Activated CD4-positive, alpha-beta T cell treated with anti-CD3 and anti-CD28 coated beads, Interleukin-2, amount 10 ng/mL, durations not matched to agents 24 days and 14 days (primary cell): Measurements from ENCODE around the gene U2AF1. TPM values are rescaled to one million over a fixed set of nuclear protein-coding genes. Genes with fewer than 3 reads are reported as not detected.
"Not testable (repeated sequence)": the region's sequence is repeated elsewhere in the genome, so short reads cannot be mapped to it uniquely, and the experiment has no call there.

Experiments
- DNase-seq: peaks from one replicate; pipeline ENCODE4 v3.0.0; 2022
- H3K27ac Mint-ChIP-seq: one replicate; pipeline ENCODE4 v1.8.0; 2022; ENCODE audit warnings: mild to moderate bottlenecking, mixed read lengths
- H3K27me3 Mint-ChIP-seq: one replicate; pipeline ENCODE4 v1.8.0; 2022; ENCODE audit warnings: mixed read lengths
- H3K36me3 Mint-ChIP-seq: one replicate; pipeline ENCODE4 v1.8.0; 2022; ENCODE audit warnings: low read depth, mild to moderate bottlenecking, mixed read lengths
- H3K4me1 Mint-ChIP-seq: one replicate; pipeline ENCODE4 v1.8.0; 2021; ENCODE audit warnings: mixed read lengths
- H3K4me3 Mint-ChIP-seq: one replicate; pipeline ENCODE4 v1.8.0; 2022; ENCODE audit warnings: mild to moderate bottlenecking, moderate library complexity, mixed read lengths
- H3K9me3 Mint-ChIP-seq: one replicate; pipeline ENCODE4 v1.8.0; 2021; ENCODE audit warnings: mixed read lengths
- intact Hi-C: fragments of 100-400 bp; cut with micrococcal nuclease; formaldehyde crosslinking; loops from one replicate; pipeline ENCODE4 v1.15.1; 2023
- total RNA-seq: library from RNA; stranded (reverse); gene quantifications from 2 replicates; pipeline ENCODE4 v1.2.3, GENCODE V29; 2022

The U2AF1 gene
- total RNA-seq, 1 donor from 2014 or later = 7.2 TPM

DNA sequence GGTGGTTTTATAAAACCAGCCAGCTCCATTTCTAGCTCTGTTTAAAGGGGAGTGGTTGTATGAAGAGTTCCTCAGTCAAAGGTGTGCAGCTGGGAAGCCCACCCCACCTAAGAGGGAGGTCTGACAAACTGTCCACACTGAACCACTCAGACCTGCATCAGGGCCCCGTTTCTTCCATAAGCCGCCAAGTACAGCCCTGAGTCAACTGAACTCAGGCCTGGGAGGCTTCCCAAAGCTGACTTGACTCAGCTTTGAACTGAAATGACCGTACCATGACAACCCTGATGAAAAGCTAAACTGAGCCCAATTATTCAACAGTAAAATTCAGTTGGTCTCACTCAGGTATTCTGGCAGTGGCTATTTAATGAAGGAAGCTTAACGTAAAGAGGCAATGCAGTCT, 5.1 kb downstream of the U2AF1 start:
- H3K4me1 Mint-ChIP-seq = not testable (repeated sequence)

DNA sequence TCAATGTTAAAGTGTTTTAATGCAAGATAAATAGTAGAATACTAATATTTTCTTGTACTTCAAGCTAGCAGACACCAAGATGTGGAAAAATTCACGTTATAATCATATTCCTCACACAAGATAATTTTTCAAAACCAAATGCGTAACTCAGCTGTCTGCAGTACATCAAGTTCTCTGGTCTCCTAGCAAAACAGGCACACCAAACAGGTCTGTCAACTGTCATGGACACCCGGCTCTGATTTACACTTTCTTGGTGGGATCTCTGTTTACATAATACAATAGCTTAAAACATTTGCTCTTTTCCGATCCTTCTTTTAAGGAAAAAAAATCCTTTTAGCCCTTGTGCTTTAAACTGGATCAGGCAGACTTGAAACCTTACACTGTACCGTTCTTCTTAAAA, 5.7 kb downstream of the U2AF1 start:
- H3K27ac Mint-ChIP-seq, H3K4me3 Mint-ChIP-seq, H3K27me3 Mint-ChIP-seq, H3K4me1 Mint-ChIP-seq, H3K36me3 Mint-ChIP-seq, H3K9me3 Mint-ChIP-seq, DNase-seq, intact Hi-C loops: not testable (repeated sequence)

More for the DNA sequence above, 5.1 kb downstream of the U2AF1 start:
- H3K9me3 Mint-ChIP-seq, H3K36me3 Mint-ChIP-seq, H3K27ac Mint-ChIP-seq, H3K4me3 Mint-ChIP-seq, DNase-seq, intact Hi-C loops, H3K27me3 Mint-ChIP-seq: not testable (repeated sequence)

DNA sequence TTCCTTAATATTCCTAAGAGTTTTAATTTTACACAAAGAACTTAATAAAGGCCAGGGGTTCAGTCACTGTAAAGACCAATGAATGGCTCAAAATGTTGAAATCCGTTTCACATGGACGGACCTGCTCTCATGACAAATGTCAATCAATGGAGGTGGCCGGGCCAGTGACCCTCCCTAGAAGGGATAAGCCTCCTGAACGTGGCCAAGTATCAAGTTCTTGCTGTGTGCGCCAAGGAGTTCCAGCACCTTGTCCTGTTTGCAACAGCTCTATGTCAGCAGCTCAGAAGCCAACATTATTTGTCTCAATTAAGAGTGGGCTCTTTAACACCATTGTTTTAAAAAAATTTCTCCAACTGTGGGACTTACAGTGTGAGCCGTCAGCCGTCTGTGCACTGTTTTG, 6.4 kb downstream of the U2AF1 start:
- H3K4me3 Mint-ChIP-seq, DNase-seq, H3K9me3 Mint-ChIP-seq, H3K4me1 Mint-ChIP-seq, H3K36me3 Mint-ChIP-seq, H3K27me3 Mint-ChIP-seq, H3K27ac Mint-ChIP-seq, intact Hi-C loops: not testable (repeated sequence)

DNA sequence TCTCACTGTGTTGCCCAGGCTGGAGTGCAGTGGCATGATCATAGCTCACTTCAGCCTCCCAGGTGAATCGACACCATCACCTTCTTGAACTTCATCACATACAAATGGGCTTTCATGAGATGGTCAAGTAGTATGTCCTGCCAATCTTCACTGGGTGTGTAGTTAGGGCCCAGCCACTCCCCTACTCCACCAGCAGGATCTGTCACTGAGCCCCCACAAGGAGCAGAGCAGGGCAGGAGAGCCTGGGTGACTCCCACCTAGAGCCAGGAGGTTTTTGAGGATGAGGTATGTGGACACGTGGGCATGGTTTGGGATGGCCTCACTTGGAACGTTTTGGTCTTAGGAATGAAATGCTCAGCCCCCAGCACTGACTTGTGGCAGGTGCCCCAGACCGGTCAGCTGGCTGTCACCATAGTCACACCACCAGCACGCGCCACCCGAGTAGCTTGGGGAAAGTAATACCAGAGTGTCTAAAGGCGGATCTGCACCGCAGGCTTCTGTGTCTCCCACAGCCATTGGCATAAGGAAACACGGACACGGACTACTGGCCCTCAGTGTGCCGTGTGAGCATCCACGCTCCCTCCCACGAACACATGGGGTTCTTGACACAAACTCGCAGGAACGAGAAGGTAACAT, 15.3 kb downstream of the U2AF1 start:
- H3K4me1 Mint-ChIP-seq, DNase-seq, H3K9me3 Mint-ChIP-seq, H3K27ac Mint-ChIP-seq, H3K4me3 Mint-ChIP-seq, H3K27me3 Mint-ChIP-seq, intact Hi-C loops, H3K36me3 Mint-ChIP-seq: not testable (repeated sequence)

DNA sequence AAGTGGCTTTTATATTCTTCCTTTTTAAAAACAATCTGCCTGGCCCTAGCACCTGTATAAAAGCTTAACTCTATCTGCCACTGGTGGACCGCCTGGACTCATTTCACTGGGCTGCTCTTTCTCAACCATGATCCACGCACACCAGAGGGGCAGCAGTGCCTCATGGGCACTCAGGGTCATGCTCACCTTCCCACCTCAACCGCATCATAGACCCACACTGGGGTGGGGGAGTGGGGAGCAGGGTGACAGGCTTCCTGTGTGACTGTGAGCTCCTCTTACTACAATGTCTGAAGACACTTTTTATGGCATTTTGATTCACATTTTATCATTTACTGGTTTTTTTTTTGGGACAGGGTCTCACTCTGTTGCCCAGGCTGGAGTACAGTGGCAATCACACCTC, 16.4 kb downstream of the U2AF1 start:
- H3K27me3 Mint-ChIP-seq, H3K36me3 Mint-ChIP-seq, DNase-seq, intact Hi-C loops, H3K4me3 Mint-ChIP-seq, H3K9me3 Mint-ChIP-seq, H3K4me1 Mint-ChIP-seq, H3K27ac Mint-ChIP-seq: not testable (repeated sequence)

DNA sequence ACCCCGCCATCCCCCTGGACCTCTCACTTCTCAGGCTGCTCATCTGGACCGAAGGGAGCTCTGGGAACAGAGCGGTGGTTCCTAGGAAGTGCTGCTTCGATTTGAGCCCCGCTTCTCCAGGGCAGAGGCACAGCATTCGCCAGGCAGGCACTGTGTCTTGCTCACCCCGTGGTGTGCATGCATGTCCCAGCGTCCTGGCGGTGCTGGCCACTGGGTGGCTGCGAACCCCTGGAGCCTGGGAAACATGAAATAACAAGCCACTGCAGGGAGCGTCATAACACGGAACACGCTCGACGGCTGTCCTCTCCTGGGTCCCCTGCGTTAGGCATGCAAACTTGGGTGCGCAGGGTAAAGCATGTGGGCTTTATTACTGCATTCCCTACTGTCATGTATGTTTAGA, 17.9 kb downstream of the U2AF1 start:
- H3K4me1 Mint-ChIP-seq, intact Hi-C loops, H3K4me3 Mint-ChIP-seq, H3K27me3 Mint-ChIP-seq, H3K36me3 Mint-ChIP-seq, DNase-seq, H3K27ac Mint-ChIP-seq, H3K9me3 Mint-ChIP-seq: not testable (repeated sequence)

DNA sequence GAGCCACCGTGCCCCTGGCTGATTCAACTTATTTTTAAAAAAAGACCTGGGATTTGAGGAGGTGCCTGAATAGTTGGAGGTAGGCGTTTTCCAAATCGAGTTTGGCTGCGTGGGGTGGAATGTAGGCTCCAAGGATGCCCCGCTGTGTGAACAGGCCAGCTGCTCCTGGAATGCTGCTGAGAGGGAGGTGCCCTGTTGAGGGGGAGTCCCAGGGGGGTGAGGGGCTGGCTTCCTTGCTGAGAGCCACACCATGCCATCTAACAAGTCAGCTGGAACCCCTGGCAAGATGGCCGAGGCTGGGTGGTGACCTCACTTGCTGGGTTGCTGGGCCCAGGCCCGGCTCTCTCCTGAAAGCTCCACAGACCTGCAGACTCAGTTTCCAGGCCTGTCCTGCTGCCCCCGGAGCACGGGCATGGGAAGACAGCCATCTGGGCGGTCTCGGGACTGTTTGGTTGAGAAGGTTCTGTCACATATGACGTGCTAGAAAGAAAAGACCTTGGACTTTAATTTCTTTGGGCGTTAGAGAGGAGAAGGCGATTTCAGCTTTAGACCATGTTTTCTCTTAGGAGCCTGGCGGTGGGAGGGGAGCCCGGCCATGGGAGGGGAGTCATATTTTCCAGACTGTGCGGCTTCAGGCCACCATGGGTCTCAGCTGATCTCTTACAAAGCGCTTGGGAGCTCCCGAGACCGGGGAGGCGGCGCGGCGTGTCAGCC, 24.6 kb downstream of the U2AF1 start:
- intact Hi-C loops, DNase-seq, H3K4me1 Mint-ChIP-seq, H3K4me3 Mint-ChIP-seq, H3K27me3 Mint-ChIP-seq, H3K9me3 Mint-ChIP-seq, H3K36me3 Mint-ChIP-seq, H3K27ac Mint-ChIP-seq: not testable (repeated sequence)

DNA sequence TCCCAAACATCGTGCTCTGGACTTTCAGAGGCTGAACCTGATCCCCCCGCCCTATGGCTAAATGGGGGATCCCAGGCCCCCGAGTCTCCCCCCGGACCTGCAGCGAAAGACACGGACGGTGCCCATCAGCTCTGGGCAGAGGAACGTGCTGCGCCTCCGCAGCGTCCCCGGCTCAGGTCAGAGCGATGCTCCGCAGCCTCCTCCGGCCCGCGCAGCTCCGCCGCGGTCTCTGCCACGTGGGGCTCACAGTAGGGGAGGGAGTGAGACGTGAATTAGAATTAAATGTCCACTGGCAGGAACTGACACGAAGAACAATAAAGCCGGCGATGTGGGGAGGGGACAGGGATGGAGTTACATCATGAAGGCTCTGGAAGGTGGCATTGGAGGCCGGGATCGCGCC, 30.7 kb downstream of the U2AF1 start:
- H3K4me1 Mint-ChIP-seq, intact Hi-C loops: not testable (repeated sequence)
- DNase-seq = peak; percentile 37

DNA sequence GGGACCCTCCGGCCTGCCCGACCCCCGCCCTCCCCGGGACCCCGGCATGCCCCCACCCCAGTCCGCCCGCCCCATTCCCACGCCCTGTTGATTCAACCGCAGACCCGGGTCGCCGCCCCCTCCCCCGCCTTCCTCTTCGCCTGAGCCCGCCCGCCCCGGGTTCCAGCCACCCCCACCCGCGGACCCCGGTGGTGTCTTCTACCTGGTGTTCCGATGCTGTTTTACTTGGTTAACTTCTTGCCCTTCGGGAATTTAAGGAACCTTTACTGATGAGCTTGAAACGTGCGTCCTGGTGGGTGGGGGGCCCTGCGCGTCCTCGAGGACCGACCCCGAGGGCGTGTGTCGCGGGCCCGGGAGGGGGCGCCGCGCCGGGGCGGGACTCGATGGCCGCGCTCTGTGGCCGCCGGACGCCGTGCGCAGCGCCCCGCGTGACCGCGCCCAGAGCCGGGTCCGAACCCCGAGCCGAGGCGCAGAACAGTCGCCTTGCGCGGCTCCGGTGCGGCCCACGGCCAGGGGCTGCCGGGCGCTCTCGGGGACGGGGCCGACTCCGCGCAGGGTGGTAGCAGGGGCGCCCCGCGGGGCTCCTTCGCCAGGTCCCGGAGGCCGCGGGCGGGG, 31.2 kb downstream of the U2AF1 start:
- H3K9me3 Mint-ChIP-seq, H3K4me3 Mint-ChIP-seq, DNase-seq, intact Hi-C loops, H3K4me1 Mint-ChIP-seq, H3K27ac Mint-ChIP-seq, H3K36me3 Mint-ChIP-seq, H3K27me3 Mint-ChIP-seq: not testable (repeated sequence)

More for the DNA sequence above, 30.7 kb downstream of the U2AF1 start:
- not testable (repeated sequence) for H3K36me3 Mint-ChIP-seq, H3K4me3 Mint-ChIP-seq, H3K27me3 Mint-ChIP-seq, H3K9me3 Mint-ChIP-seq, H3K27ac Mint-ChIP-seq

DNA sequence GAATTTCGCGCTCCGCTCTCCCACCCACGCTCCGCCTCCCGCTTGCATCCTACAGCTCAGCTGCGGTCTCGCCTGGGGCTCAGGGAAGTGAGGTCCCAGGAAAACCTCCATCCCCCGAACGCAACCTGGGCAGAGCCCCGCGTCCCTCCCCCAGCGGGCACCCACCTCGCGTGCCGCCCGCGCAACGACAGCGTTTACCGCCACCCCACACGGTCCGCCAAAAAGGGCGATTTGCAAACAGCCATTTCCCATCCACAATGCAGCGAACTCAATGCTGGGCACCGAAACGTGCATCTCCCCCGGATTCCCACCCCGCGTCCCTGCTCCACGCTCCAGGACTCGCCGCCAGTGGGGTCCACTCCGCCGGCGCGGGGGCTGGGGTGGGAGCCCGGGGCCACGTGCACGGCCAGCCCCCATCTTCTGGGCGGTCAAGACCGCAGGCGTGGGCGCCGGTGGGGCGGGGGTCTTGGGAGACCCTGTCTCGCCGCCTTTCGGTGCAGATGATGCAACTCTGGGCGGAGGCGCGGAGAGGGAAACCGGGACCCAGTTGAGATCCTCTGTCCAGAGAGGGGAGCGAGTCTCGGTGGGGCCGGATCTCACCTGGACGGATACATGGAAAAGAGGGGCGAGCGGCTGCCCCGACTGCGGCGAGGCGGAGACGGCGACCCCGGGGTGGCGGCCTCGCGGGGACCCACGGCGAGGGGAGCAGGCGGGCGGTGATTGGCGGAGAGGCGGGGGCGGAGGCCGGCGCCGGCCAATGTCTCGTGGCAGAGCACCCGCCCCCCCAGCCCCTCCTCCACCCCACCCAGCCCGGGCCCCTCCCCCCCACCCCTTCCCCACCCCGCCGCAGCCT, 32.0 kb downstream of the U2AF1 start, which contains the start of gene CBS:
CBS (minus strand) TSS at position 666 of the 853 bp plus-strand sequence. CDS start 3,642 bp downstream, outside the sequence.
- H3K9me3 Mint-ChIP-seq, H3K4me1 Mint-ChIP-seq, H3K36me3 Mint-ChIP-seq, DNase-seq, H3K27ac Mint-ChIP-seq, H3K27me3 Mint-ChIP-seq, intact Hi-C loops, H3K4me3 Mint-ChIP-seq: not testable (repeated sequence)

DNA sequence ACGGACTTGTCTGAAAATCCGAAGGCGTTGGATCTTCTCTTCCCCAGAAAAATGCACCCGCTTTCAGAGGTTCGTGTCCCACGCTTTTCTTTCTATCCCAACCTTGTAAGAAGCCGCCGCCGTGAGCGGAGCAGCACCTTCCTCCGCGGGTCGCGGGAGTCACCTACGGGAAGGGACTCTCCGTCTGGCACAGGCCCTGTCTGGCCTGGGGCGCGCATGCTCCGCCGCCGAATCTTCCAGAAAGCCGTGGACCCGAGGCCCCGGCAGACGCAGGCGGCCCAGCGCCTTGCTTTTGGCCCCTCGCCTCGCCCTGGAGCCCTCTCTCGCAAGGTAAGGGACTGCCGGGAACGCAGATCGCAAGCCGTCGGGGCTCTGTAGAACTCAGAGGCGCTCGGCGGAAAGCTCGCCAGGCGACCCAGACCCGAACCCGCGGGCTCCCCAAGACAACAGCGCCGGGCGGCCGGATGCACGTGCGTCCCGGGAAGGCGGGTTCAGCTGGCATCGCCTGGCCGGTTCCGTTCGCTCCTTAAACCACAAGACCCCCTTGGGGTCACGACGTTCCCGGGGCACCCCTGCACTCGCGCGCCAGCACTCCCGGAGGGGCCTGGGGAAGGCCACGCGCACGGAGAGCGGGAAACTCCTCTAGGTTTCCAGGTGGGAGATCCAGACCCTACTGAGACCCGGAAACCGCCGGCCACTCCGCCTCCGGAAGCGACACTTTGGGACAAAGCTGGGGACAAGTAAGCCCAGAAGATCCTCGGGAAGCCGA, 32.8 kb downstream of the U2AF1 start:
- H3K27me3 Mint-ChIP-seq, H3K9me3 Mint-ChIP-seq, H3K4me1 Mint-ChIP-seq, H3K27ac Mint-ChIP-seq, H3K36me3 Mint-ChIP-seq, intact Hi-C loops, DNase-seq, H3K4me3 Mint-ChIP-seq: not testable (repeated sequence)

DNA sequence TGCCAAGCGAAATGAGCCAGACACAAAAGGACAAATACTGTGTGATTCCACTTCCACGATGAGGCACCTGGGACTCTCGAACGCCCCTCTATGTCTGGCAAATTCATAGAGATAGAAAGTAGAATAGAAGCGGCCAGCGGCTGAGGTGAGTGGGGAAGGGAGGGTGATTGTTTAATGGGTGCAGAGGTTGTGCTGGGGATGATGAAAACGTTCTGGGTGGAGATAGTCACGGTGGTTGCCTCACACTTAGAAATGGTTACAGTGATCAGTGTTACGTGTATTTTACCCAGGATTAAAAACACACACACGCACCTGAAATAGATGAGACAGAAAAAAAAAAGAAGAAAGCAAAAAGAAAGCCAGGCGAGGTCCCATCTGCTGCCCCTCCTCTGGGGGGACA, 34.6 kb downstream of the U2AF1 start:
- H3K27me3 Mint-ChIP-seq, H3K27ac Mint-ChIP-seq, DNase-seq, intact Hi-C loops, H3K4me1 Mint-ChIP-seq, H3K9me3 Mint-ChIP-seq, H3K36me3 Mint-ChIP-seq, H3K4me3 Mint-ChIP-seq: not testable (repeated sequence)

DNA sequence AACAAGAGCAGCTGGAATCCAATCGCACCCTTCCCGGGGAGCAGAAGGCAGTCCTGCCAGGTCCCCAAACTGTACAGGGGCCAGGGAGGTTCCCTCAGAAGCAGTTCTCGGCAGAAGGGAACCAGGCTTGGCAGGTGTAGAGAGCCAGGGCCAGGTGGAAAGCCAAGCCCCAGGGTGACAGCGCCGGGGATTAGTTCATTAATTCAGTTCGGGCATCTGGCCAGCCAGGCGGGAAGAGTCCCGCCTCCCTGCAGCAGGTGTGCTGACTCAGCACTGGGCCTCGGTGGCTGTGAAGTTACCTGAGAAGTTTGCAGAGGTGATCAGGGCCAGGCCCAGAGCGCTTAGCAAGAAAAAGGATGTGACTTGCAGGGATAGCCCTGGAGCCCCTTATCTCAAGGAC, 37.7 kb downstream of the U2AF1 start:
- H3K4me1 Mint-ChIP-seq, H3K4me3 Mint-ChIP-seq, intact Hi-C loops, H3K27me3 Mint-ChIP-seq, H3K36me3 Mint-ChIP-seq, DNase-seq, H3K9me3 Mint-ChIP-seq, H3K27ac Mint-ChIP-seq: not testable (repeated sequence)
